ENCODE results near the gene NHEJ1. TPM values are rescaled to one million over a fixed set of nuclear protein-coding genes. Genes with fewer than 3 reads are reported as not detected.

The NHEJ1 gene
- total and polyA plus RNA-seq, 8 donors = 4.5 to 25.5 (median 11.8) TPM

DNA sequence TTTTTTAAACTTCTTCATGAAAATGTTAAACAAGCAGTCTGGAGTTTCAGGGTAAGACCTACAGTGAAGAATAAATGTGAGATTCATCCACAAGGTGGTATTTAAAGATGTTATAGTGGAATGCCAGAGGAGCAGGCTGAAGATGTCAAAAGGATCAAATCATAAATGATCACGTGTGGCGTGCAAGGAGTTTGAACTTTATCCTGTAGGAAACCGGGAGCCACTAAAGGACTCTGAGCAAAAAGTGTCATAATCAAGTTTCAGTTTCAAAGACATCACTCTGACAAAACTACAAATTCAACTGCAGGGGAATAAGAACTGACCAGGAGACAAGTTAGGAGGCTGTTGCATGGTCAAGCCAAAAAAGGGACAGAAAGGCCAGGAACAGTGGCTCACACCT, 19.9 kb downstream of the NHEJ1 start:
- DNase-seq = no peak
- Histone ChIP-seq H3K4me3 (no peak overlapping the region), H3K27me3 (no peaks in the 10 kb centered on the region), H3K9me3 (no peaks in the 10 kb centered on the region), H3K36me3 (peaks cover 23 to 87% (median 73%) of the 10 kb centered on the region in 4 donors), H3K4me1 (no peaks in the 10 kb centered on the region), H3K27ac (no peak overlapping the region)
- TF ChIP-seq POLR2A (IDR thresholded peaks at IDR 0.05) (no peak), CTCF (IDR thresholded peaks at IDR 0.05) (no peak), EP300 (IDR thresholded peaks at IDR 0.05) (no peak), POLR2AphosphoS5 (IDR thresholded peaks at IDR 0.05) (no peak)
- 80 to 97% (median 93%) methylated on average over 3 of the region's 3 CpGs for WGBS, 5 donors
- intact Hi-C loops (cut with DNase I; ENCODE audit: low total_unique reads) = no loop called here

GRCh38 chr2:219133976-219134375, 26.6 kb downstream of the NHEJ1 start:
- no peak overlapping the region for H3K4me3 ChIP-seq
- H3K27ac ChIP-seq = no peak overlapping the region
- WGBS, 5 donors = 75 to 87% (median 76%) methylated on average over 4 of the region's 4 CpGs
- TF ChIP-seq CTCF (IDR thresholded peaks at IDR 0.05) (no peak), EP300 (IDR thresholded peaks at IDR 0.05) (no peak), POLR2A (IDR thresholded peaks at IDR 0.05) (no peak), POLR2AphosphoS5 (IDR thresholded peaks at IDR 0.05) (no peak)
- H3K36me3 ChIP-seq = peaks cover 0 to 20% (median 10%) of the 10 kb centered on the region in 4 donors
- H3K9me3 ChIP-seq = no peaks in the 10 kb centered on the region
- H3K27me3 ChIP-seq = no peaks in the 10 kb centered on the region
- intact Hi-C loops (cut with DNase I; ENCODE audit: low total_unique reads) = no loop called here
- H3K4me1 ChIP-seq = peaks cover 0 to 7% (median 0%) of the 10 kb centered on the region in 4 donors
- no peak for DNase-seq

DNA sequence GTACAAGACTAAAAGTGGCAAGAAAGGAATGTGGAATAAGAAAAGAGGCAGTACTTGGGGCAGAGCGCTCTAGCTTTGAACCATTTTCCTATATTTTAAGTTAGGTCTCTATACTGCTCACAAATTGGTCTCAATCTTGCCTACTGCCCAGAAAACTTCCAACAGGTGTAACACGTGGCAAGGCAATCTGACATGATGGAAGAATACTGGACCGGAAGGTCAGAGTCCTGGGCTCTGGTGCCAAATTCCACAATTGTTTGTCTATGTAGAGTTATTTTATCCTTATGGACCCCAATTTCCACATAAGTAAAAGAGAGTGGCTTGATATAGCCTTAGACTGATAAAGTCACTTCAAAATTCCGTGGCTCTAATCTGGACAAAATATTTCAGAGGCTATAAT, 28.9 kb downstream of the NHEJ1 start:
- H3K27ac ChIP-seq = no peak overlapping the region
- H3K9me3 ChIP-seq = no peaks in the 10 kb centered on the region
- TF ChIP-seq POLR2A (IDR thresholded peaks at IDR 0.05) (no peak), EP300 (IDR thresholded peaks at IDR 0.05) (no peak), CTCF (IDR thresholded peaks at IDR 0.05) (no peak), POLR2AphosphoS5 (IDR thresholded peaks at IDR 0.05) (no peak)
- H3K36me3 ChIP-seq = peaks cover 0 to 7% (median 3%) of the 10 kb centered on the region in 4 donors
- peaks cover 6 to 23% (median 17%) of the 10 kb centered on the region in 4 donors for H3K4me1 ChIP-seq
- 60 to 78% (median 65%) methylated on average over 4 of the region's 4 CpGs for WGBS, 5 donors
- intact Hi-C loops (cut with DNase I; ENCODE audit: low total_unique reads) = no loop called here
- H3K4me3 ChIP-seq = no peak overlapping the region
- H3K27me3 ChIP-seq = no peaks in the 10 kb centered on the region
- no peak for DNase-seq

DNA sequence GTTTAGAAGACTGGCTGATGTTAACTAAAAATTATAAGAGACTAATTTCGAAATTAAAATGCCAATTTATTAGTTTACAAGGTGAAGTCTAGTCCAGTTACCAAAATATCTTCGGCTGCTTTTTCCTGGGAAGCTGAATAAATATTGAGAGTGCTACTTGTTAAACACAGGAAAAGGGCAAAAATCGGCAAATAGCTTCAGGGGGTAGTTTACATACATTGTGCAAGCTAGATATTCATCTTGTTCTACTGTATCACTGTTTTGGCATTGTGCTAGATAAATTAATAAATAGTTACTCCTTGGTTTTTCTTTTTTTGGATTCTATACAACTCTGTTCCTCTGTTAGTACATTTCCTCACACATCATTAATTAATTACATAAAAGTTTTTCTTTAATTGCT, 29.3 kb downstream of the NHEJ1 start:
- intact Hi-C loops (cut with DNase I; ENCODE audit: low total_unique reads) = no loop called here
- DNase-seq = no peak
- H3K4me1 ChIP-seq = peaks cover 6 to 24% (median 20%) of the 10 kb centered on the region in 4 donors
- no peak overlapping the region for H3K4me3 ChIP-seq
- no peaks in the 10 kb centered on the region for H3K9me3 ChIP-seq
- 35 to 56% (median 53%) methylated on average over 3 of the region's 3 CpGs for WGBS, 5 donors
- TF ChIP-seq CTCF (IDR thresholded peaks at IDR 0.05) (no peak), POLR2A (IDR thresholded peaks at IDR 0.05) (no peak), POLR2AphosphoS5 (IDR thresholded peaks at IDR 0.05) (no peak), EP300 (IDR thresholded peaks at IDR 0.05) (no peak)
- H3K27me3 ChIP-seq = no peaks in the 10 kb centered on the region
- peaks cover 0 to 7% (median 1%) of the 10 kb centered on the region in 4 donors for H3K36me3 ChIP-seq
- no peak overlapping the region for H3K27ac ChIP-seq
